GM10266 (cell line): ENCODE measurements around the gene SLC22A23.
A peak's percentile ranks its signal among the peaks of the same experiment; 100 is the strongest.

Source experiments
- DNase-seq: peaks from one replicate; pipeline ENCODE4 v3.0.0; 2012; ENCODE audit errors: extremely low spot score
- CTCF ChIP-seq: IDR thresholded peaks from 2 replicates; pipeline ENCODE4 v1.5.1; 2012; ENCODE audit warnings: mild to moderate bottlenecking, low read depth; ENCODE audit not compliant: control insufficient read depth, insufficient read depth; ENCODE audit errors: missing control alignments

SLC22A23 gene

DNA sequence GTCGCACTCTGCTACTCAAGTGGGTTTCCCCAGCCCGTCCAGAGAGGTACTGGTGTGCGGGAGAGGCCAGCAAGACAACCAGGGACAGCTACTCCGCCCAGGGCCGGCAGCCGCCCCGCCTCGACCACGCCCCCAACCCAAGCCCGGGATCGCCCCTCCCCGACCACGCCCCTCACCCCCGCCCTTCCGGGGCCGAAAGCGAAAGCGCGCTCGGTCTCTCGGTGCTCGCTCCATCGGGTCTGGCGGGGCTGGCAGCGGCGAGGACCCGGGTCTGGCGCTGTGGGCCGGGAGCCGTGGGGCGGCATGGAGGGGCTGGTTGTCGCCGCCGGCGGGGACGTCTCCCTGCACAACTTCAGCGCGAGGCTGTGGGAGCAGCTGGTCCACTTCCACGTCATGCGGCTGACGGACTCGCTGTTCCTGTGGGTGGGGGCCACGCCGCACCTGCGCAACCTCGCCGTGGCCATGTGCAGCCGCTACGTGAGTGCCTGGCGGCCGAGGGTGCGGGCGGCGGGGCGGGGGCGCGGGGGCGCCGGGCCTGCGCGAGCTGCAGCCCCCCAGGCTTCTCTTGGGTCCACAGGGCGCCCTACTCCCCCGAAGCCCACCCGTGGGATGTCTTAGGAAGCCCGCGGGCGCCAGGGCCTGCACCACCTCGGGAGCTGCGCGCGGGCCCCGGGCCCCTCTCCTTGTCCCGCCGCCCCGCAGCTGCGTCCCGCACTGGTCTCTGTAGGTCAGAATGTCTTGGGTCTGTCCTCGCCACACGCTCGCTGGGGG is 197.9 kb downstream of the SLC22A23 start, which contains the start of gene PSMG4:
TSS of gene PSMG4 (plus strand) at position 228 of the 771 bp plus-strand sequence. CDS start at position 304, 76 bp downstream.
- DNase-seq, result peak; percentile 100
- TF ChIP-seq CTCF, result no peak

DNA sequence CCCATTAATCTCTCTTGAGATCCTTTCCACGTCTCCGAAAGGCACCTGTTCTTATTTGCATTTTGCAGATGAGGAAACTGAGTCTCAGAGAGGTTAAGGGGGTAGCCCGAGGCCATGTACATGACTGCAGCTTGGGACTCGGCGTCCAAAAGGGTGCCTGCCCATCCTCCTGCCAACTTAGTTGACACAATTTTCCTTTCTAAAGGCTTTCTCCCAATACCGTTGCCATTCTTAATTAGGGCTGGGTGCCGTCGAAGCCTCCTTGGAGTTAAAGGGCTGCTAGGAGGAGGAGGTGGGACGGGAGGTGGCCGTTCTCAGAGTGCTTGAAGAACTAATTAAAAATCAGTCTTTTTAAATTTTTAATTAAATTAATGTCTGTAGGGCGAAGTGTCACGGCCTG is 198.6 kb downstream of the SLC22A23 start:
- no peak for TF ChIP-seq CTCF
- no peak for DNase-seq

DNA sequence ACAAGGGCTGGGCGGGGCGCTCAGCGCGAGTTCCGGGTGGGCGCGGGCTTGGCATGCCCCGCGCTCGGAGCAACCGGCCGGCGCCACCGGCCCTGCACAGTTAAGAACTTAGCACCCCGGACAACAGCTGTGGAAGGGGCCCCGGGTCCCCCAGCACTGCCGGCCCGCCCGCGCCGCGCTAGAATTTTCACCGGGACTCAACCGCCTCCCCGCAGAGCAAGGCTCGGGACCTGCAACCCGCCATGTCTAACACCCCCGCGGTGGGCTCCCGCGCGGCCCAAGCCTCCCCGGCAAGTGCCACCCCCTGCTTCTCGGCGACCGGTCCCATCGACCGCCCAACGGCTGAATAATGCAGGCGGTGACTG is 203.3 kb downstream of the SLC22A23 start:
- no peak for TF ChIP-seq CTCF
- DNase-seq, result no peak

DNA sequence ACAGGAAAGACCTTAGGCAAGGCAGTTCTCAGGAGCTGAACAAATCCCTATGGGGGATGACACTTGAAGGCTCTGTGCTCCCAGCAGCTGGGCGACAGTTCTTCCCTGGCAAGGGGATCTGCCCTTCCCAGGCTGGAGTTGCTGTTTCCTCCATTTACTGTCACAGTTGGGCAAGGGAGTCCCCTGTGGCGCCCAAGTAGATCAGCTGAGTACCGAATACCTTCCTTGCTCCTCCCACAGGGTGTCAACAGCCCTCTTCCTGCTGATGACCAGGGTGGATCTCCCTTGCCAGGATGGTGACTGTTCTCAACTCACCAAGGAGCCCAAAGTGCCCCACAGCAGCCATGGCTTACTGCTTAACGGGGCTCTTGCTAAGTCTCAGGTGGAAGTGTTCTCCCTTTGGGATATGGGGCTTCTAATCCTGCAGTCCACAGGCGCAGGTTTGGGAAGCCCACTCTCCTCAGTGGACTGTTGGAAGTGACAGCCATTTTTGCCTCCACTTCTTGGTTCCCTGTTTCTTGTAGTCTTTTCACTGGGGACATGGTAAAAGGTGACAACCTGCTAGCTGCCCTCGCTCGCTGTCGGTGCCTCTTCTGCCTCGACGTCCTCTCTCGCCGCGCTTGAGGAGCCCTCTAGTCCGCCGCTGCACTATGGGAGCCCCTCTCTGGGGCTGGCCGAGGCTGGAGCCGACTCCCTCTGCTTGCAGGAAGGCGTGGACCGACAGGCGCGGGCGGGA is 203.8 kb downstream of the SLC22A23 start:
- DNase-seq, result no peak
- no peak for TF ChIP-seq CTCF

- TF ChIP-seq CTCF, result no peak
- no peak for DNase-seq
These were observed 204.5 kb downstream of the SLC22A23 start for GRCh38 chr6:3252369-3252768.

GRCh38 chr6:3251462-3252314 is 205.2 kb downstream of the SLC22A23 start:
- DNase-seq, result peak; percentile 91
- peak; percentile 92 for TF ChIP-seq CTCF
